ENCODE results near the gene ACR.
"Not testable (repeated sequence)": the region's sequence is repeated elsewhere in the genome, so short reads cannot be mapped to it uniquely, and the experiment has no call there.

Gene ACR

DNA sequence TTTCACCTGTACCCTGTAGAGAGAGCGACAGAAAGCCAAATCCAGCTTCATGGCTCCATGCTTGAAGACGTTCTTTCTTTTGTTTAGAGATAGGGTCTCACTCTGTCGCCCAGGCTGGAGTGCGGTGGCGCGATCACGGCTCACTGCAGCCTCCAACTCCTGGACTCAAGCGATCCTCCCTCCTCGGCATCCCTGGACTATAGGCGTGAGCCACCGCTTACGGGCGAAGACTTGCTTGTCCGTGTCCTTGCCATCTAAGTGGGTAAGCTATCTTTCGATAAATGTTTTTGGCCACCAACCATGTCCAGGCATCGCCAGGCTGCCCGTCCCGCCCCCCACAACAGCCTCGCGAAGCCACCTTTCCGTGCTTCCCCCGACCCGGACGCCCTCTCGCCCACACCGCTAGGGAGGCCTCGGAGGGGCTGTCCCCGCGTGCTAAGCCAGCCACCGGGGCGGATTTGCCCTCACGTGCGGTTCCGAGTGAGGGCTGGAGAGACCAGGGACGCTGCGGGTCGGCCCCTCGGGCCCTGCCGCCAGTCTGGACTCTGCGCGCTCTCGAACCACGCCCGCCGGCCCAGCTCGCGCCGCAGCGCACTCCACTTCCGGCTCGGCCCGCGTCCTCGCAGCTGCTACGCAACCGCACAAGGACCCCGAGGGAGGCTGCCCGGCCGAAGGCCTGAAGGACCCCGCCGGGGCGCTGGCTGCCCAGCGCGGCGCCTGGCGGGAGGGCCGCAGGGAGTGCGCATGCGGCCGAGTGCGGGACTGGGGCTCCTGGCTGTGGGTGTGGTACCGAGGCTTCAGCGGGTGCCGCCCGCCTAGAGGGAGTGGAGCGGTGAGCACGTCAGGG is 45.3 kb downstream of the ACR start, which contains the start of gene RABL2B:
Gene RABL2B (minus strand): TSS at position 604 of the 847 bp plus-strand sequence. CDS start 1,342 bp downstream, outside the sequence.
- DNase-seq = peak; percentile 77 to 91

DNA sequence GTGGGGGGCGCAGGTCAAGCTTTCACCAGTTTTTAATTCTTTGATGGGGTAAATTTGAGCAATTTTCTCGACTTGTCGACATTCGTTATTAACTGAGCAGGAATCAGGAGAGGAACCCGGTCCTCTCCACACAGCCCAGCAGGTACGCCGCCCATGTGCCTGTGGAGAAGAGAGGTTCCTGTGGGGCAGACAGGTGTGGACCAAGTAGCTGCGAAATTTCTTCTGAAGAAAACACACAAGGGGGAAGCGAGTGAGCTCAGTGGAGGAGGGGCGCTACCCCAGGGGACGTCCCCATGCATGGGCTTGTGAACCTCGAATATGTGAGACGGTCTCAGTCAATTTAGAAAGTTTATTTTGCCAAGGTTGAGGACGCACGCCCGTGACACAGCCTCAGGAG is 45.9 kb downstream of the ACR start:
- peak in 1 of 2 donors; percentile 0 for DNase-seq

DNA sequence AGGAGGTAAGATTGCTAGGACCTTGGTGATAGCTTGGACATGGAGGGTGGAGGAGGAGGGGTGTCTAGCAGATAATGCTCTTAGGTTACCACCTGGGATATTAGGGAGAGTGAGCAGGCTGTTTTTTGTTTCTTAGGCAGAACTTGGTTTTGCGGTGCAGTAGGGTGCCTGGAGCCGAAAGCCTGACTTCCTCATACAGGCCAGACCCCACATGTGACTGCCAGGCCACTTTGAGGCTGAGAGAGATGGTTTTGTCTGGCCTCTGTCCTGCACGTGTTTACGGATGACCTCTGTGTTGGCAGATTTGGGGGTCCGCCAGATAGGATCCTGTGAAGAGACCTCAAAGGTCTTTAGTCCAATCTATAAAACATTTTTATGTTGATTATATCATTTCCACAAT is 47.3 kb downstream of the ACR start:
- peak in 1 of 2 donors; percentile 12 for DNase-seq

DNA sequence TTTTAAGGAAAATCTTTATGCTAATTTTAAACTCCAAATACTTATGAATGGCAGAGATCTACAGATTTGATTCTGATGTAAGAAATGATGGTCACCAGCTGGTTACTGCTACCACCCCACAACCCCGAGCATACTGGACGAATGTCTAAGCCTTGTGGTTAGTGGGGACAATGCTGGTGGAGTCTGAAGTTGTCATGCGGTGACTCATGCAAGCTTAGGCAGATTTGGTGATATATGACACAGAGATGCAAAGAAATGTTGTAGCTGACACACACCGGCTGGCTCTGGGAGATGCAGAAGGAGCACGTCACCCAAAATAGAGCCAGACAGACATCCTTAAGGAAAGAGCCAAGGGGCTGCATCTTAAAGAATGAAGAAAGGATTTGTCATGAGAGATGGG is 48.9 kb downstream of the ACR start:
- not testable (repeated sequence) for DNase-seq

Measured in inflammatory macrophage treated with lipopolysaccharide for 1 hour (primary cell).